Measurements from ENCODE around the gene PAPOLA. TPM values are rescaled to one million over a fixed set of nuclear protein-coding genes. Genes with fewer than 3 reads are reported as not detected.
A peak's percentile ranks its signal among the peaks of the same experiment; 100 is the strongest.

The PAPOLA gene
- total RNA-seq, 4 donors from 2014 or later: 171 to 234 (median 174) TPM

GRCh38 chr14:96554315-96554910, 52.2 kb downstream of the PAPOLA start:
- WGBS, 2 donors: 83 to 85% methylated on average over 3 of the region's 3 CpGs
- TF ChIP-seq POLR2A (IDR thresholded peaks at IDR 0.05) (no peak), CTCF (IDR thresholded peaks at IDR 0.05) (no peak)
- H3K9me3 ChIP-seq: no peaks in the 10 kb centered on the region

GRCh38 chr14:96559571-96559970, 57.4 kb downstream of the PAPOLA start:
- intact Hi-C loops (cut with DNase I): no loop called here
- TF ChIP-seq CTCF (IDR thresholded peaks at IDR 0.05): no peak
- no peak for TF ChIP-seq POLR2A (IDR thresholded peaks at IDR 0.05)
- H3K36me3 ChIP-seq: peaks cover 13 to 21% of the 10 kb centered on the region in 2 donors
- DNase-seq: no peak
- H3K4me1 ChIP-seq: no peaks in the 10 kb centered on the region
- 86 to 91% methylated on average over 1 of the region's 1 CpG for whole genome bisulfite sequencing, 2 donors
- H3K4me3 ChIP-seq (replicated peaks in 1 of 3): no peak overlapping the region
- H3K27ac ChIP-seq: no peak overlapping the region
- no peaks in the 10 kb centered on the region for H3K9me3 ChIP-seq
- no peaks in the 10 kb centered on the region for H3K27me3 ChIP-seq

More at GRCh38 chr14:96554315-96554910, 52.2 kb downstream of the PAPOLA start:
- DNase-seq: no peak
- H3K36me3 ChIP-seq: peaks cover 27 to 42% of the 10 kb centered on the region in 2 donors
- no peak overlapping the region for H3K4me3 ChIP-seq (replicated peaks in 1 of 3)
- intact Hi-C loops (cut with DNase I): no loop called here
- H3K4me1 ChIP-seq: no peaks in the 10 kb centered on the region
- H3K27me3 ChIP-seq: no peaks in the 10 kb centered on the region
- no peak overlapping the region for H3K27ac ChIP-seq

GRCh38 chr14:96564389-96564788, 62.2 kb downstream of the PAPOLA start:
- TF ChIP-seq POLR2A (IDR thresholded peaks at IDR 0.05) (no peak), CTCF (IDR thresholded peaks at IDR 0.05) (no peak)
- no peaks in the 10 kb centered on the region for H3K27me3 ChIP-seq
- peaks cover 0 to 13% of the 10 kb centered on the region in 2 donors for H3K36me3 ChIP-seq
- H3K4me3 ChIP-seq (replicated peaks in 1 of 3): no peak overlapping the region
- WGBS, 2 donors: 94 to 96% methylated on average over 1 of the region's 1 CpG
- no peak overlapping the region for H3K27ac ChIP-seq
- no peaks in the 10 kb centered on the region for H3K4me1 ChIP-seq
- intact Hi-C loops (cut with DNase I): no loop called here
- DNase-seq: no peak
- H3K9me3 ChIP-seq: no peaks in the 10 kb centered on the region

GRCh38 chr14:96565811-96566210, 63.6 kb downstream of the PAPOLA start:
- Histone ChIP-seq H3K27me3 (no peaks in the 10 kb centered on the region), H3K4me3 (replicated peaks in 1 of 3) (no peak overlapping the region), H3K27ac (no peak overlapping the region), H3K4me1 (no peaks in the 10 kb centered on the region), H3K9me3 (no peaks in the 10 kb centered on the region), H3K36me3 (peaks cover 0 to 13% of the 10 kb centered on the region in 2 donors)
- TF ChIP-seq CTCF (IDR thresholded peaks at IDR 0.05) (no peak), POLR2A (IDR thresholded peaks at IDR 0.05) (no peak)
- no peak for DNase-seq
- 75 to 84% methylated on average over 2 of the region's 2 CpGs for WGBS, 2 donors
- intact Hi-C loops (cut with DNase I): no loop called here

- no peaks in the 10 kb centered on the region for H3K27me3 ChIP-seq
- peaks cover 0 to 13% of the 10 kb centered on the region in 2 donors for H3K36me3 ChIP-seq
- WGBS, 2 donors: 83 to 89% methylated on average over 3 of the region's 3 CpGs
- H3K9me3 ChIP-seq: no peaks in the 10 kb centered on the region
- TF ChIP-seq CTCF (IDR thresholded peaks at IDR 0.05): peak in 3 of 6 experiments; percentile 33 to 42 (median 38)
- no peak for TF ChIP-seq POLR2A (IDR thresholded peaks at IDR 0.05)
- H3K4me3 ChIP-seq (replicated peaks in 1 of 3): no peak overlapping the region
- no peak for DNase-seq
- intact Hi-C loops (cut with DNase I): no loop called here
- H3K4me1 ChIP-seq: no peaks in the 10 kb centered on the region
- no peak overlapping the region for H3K27ac ChIP-seq
Observed at GRCh38 chr14:96567289-96567899, 65.2 kb downstream of the PAPOLA start.

All from thyroid gland (tissue), 4 donors.